Bronchial epithelial cell (primary cell): ENCODE data around the gene HEATR1. TPM values are rescaled to one million over a fixed set of nuclear protein-coding genes. Genes with fewer than 3 reads are reported as not detected.
A peak's percentile ranks its signal among the peaks of the same experiment; 100 is the strongest.

Experiments
- DNase-seq: peaks from one replicate; pipeline ENCODE4 v3.0.0-alpha.2; 2010; ENCODE audit warnings: low read depth
- FAIRE-seq: peaks from 2 replicates; lab custom pipeline; 2011; peaks lifted over from hg19 to GRCh38; lab: Jason Lieb, UNC
- H3K27me3 ChIP-seq: 2 replicates; pipeline ENCODE4 v1.5.1; 2011; ENCODE audit warnings: low read length; ENCODE audit not compliant: control insufficient read depth, insufficient read depth
- H3K36me3 ChIP-seq: 2 replicates; pipeline ENCODE4 v1.5.1; 2011; ENCODE audit warnings: low read length; ENCODE audit not compliant: control insufficient read depth, insufficient read depth
- H3K4me3 ChIP-seq: 2 replicates; pipeline ENCODE4 v1.5.1; 2011; ENCODE audit warnings: mild to moderate bottlenecking, low read depth, low read length, control low read depth
- total RNA-seq: library from RNA; depleted of rRNA; stranded (reverse); fragments of >200 nt; gene quantifications from 2 replicates; pipeline ENCODE4 v1.2.1, GENCODE V29; 2014
- TF ChIP-seq, protein P1 (sequence below): IDR thresholded peaks from 2 replicates; pipeline ENCODE4 v1.5.1; 2011; ENCODE audit warnings: mild to moderate bottlenecking, moderate library complexity, low read length, control low read depth, inconsistent platforms; ENCODE audit not compliant: insufficient read depth, severe bottlenecking

Gene HEATR1
- total RNA-seq, 1 donor from 2014 or later, result 37.4 TPM

DNA sequence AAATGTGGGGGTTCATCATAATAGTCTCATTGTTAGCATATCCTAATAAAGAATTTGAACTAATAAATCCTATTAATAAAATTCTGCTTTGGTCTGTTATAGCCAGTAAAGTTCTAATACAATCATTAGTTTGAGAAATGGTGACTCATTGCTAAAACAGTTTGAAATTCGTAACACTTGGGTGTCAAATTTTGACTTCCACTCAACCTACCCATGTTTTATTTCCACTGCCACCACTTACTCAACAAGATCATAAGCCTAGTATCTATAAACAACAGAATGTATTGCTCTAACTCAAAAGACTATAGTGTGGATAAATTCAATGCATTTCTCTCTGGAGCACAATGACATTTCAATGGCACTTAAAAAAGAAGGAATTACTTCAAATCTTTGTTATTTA lies 51.4 kb downstream of the HEATR1 start:
- Histone ChIP-seq H3K36me3 (peaks cover 13% of the 10 kb centered on the region), H3K27me3 (no peaks in the 10 kb centered on the region), H3K4me3 (no peak overlapping the region)
- TF ChIP-seq, protein P1, sequence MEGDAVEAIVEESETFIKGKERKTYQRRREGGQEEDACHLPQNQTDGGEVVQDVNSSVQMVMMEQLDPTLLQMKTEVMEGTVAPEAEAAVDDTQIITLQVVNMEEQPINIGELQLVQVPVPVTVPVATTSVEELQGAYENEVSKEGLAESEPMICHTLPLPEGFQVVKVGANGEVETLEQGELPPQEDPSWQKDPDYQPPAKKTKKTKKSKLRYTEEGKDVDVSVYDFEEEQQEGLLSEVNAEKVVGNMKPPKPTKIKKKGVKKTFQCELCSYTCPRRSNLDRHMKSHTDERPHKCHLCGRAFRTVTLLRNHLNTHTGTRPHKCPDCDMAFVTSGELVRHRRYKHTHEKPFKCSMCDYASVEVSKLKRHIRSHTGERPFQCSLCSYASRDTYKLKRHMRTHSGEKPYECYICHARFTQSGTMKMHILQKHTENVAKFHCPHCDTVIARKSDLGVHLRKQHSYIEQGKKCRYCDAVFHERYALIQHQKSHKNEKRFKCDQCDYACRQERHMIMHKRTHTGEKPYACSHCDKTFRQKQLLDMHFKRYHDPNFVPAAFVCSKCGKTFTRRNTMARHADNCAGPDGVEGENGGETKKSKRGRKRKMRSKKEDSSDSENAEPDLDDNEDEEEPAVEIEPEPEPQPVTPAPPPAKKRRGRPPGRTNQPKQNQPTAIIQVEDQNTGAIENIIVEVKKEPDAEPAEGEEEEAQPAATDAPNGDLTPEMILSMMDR, result no peak
- FAIRE-seq, result no peak
- peak; percentile 19 for DNase-seq

DNA sequence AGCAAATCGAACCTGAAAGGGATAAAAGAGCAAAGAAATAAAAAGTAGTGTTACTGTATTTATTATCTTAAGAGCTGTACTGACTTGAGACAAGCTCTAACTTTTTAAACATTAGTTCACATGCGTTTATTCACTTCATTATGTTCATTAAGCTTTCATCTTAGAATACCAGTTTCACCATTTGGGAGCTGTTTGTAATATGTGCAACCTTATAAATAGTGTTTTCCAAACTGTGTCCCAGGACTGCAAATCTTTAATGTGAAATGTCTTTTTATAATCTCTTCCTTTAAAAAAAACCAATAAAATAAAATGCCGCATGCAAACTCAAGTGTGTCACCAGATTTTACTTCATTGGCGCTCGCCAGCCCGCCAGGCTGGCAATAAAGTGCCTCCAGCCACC lies 52.2 kb downstream of the HEATR1 start:
- FAIRE-seq (no peak), DNase-seq (no peak)
- Histone ChIP-seq H3K36me3 (peaks cover 14% of the 10 kb centered on the region), H3K4me3 (no peak overlapping the region), H3K27me3 (no peaks in the 10 kb centered on the region)
- TF ChIP-seq, protein P1, result no peak

DNA sequence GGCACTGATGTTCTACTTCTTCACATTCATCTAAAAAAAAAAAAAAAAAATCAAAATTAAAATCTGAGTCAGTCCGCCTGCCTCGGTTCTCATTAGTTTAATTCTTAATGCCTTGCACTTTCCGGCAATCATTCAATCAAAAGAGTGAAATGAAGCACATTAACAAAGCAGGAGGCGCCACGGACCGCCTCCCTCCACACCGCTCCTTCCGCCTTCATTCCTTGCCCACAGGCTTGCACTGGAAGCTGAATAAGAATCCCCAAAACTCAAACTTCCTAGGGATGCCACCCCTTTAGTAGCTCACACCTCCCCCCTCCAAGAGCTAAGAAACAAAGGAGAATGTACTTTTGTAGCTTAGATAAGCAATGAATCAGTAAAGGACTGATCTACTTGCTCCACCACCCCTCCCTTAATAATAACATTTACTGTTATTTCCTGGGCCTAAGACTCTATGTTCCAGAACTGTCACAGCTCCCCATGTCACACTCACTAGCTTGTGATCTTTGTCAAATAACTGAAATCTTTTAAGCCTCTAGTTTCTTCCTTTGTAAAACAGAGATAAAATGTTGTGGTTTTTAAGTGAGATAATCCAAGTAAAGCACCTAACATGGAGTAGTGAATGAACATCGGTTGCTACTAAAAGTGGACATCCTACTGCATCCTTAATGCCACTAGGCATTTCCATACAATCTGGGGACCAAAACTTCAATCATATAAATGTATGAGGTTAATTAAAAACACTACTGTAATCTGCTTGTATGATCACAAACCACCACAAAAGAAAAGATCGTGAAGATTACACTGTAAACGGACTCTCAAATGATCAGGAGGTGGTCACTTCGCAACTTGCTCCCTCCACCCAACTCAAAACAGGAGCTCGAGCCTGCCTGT lies 53.1 kb downstream of the HEATR1 start:
- no peaks in the 10 kb centered on the region for H3K27me3 ChIP-seq

DNA sequence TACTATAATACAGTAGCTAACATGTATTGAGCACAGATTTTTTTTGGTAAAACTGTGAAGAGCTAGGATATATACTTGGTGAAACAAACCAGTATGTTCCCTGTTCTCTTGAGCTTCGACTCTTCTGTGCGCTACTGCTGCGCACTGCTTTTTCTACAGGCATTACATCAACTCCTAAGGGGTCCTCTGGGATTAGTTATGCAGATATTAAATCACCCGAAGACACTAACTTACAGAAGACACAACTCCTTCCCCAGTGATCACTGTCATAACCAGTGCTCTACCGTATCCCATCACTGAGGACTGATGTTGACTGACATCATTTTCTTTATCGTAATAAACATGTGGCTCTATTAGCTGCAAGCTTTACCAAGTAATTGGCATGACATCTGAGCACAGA lies 55.9 kb downstream of the HEATR1 start:
- H3K27me3 ChIP-seq, result no peaks in the 10 kb centered on the region
- TF ChIP-seq, protein P1, result no peak
- H3K4me3 ChIP-seq, result no peak overlapping the region
- FAIRE-seq, result no peak
- DNase-seq, result no peak
- H3K36me3 ChIP-seq, result peaks cover 21% of the 10 kb centered on the region

More for the DNA sequence above, 53.1 kb downstream of the HEATR1 start:
- FAIRE-seq, result no peak
- peaks cover 18% of the 10 kb centered on the region for H3K36me3 ChIP-seq
- TF ChIP-seq, protein P1, result no peak
- no peak for DNase-seq
- H3K4me3 ChIP-seq, result no peak overlapping the region

DNA sequence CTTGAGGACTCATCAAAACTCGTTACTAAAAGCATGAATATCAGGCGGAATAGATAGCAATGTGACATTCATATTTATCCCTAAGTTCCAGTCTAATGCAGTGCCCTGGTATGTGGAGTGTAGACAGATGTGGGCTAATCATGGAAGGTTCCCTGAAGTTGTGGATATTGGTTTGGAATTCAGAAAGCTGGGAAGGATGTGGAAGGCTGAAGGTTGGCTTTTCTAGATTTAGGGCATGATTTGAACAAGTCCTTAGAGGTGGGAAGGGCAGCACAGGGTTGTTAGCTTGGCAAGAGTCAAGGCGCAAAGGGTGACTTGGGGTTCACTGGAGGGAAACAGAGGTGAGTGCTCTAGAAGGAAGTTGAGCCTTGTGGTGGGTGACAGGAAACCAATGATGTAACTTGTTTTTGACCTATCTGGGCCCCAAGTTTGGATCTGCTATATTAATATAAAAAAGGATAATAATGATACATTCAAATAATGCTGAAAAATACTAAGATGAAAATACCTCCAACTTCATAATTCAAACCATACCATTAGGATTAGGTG lies 58.6 kb downstream of the HEATR1 start:
- H3K27me3 ChIP-seq, result no peaks in the 10 kb centered on the region

More for the DNA sequence above, 58.6 kb downstream of the HEATR1 start:
- H3K4me3 ChIP-seq, result no peak overlapping the region
- no peak for DNase-seq
- TF ChIP-seq, protein P1, result no peak
- H3K36me3 ChIP-seq, result peaks cover 26% of the 10 kb centered on the region
- FAIRE-seq, result no peak
